ENCODE data around the gene UNC119. TPM values are rescaled to one million over a fixed set of nuclear protein-coding genes. Genes with fewer than 3 reads are reported as not detected.

Gene UNC119
- total RNA-seq, 1 donor from 2014 or later = 47.2 TPM

DNA sequence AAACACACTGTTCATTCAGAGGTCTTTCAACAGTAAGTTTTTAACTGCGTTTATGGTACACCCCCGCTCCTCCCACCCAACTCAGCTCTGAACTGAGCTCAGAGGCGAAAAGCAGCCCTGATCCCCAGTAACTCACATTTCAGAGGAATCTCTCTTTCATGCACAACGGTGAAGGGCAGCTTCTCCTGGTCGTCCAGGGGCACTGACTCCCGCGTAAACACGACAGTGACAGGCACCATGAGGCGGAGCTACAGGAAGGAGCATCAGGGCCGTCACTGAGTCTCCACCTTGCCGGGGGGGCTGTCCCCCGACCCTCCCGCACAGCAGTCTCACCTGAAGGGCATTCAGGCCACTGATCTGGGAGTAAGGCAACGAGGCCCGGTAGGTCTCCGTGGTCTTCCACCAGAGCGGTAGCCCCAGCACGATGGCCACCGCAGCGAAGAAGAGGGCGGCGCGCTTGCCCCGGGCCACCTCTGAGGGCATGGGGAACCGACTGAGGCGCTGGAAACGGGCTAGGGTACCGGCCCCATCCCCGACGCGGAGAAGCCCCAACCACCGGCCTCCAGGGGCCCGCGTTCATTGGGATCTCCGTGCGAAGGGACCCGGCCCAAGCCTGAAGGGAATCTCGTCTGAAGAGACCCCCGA, 18.4 kb upstream of the UNC119 start:
- TF ChIP-seq, protein P1, sequence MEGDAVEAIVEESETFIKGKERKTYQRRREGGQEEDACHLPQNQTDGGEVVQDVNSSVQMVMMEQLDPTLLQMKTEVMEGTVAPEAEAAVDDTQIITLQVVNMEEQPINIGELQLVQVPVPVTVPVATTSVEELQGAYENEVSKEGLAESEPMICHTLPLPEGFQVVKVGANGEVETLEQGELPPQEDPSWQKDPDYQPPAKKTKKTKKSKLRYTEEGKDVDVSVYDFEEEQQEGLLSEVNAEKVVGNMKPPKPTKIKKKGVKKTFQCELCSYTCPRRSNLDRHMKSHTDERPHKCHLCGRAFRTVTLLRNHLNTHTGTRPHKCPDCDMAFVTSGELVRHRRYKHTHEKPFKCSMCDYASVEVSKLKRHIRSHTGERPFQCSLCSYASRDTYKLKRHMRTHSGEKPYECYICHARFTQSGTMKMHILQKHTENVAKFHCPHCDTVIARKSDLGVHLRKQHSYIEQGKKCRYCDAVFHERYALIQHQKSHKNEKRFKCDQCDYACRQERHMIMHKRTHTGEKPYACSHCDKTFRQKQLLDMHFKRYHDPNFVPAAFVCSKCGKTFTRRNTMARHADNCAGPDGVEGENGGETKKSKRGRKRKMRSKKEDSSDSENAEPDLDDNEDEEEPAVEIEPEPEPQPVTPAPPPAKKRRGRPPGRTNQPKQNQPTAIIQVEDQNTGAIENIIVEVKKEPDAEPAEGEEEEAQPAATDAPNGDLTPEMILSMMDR (IDR thresholded peaks at IDR 0.05; ENCODE audit: unreplicated experiment) = no peak
- peaks cover 11% of the 10 kb centered on the region for H3K4me1 Mint-ChIP-seq (ENCODE audit: unreplicated experiment)
- H3K4me3 Mint-ChIP-seq (ENCODE audit: unreplicated experiment) = peak overlapping the region; percentile 99
- H3K27ac Mint-ChIP-seq (ENCODE audit: unreplicated experiment) = peak overlapping the region; percentile 89
- DNase-seq (ENCODE audit: low spot score) = no peak
- peaks cover 5% of the 10 kb centered on the region for H3K27me3 Mint-ChIP-seq (ENCODE audit: unreplicated experiment)
- no peaks in the 10 kb centered on the region for H3K9me3 Mint-ChIP-seq (ENCODE audit: unreplicated experiment)
- H3K36me3 Mint-ChIP-seq (ENCODE audit: low read depth, unreplicated experiment) = peaks cover 12% of the 10 kb centered on the region

DNA sequence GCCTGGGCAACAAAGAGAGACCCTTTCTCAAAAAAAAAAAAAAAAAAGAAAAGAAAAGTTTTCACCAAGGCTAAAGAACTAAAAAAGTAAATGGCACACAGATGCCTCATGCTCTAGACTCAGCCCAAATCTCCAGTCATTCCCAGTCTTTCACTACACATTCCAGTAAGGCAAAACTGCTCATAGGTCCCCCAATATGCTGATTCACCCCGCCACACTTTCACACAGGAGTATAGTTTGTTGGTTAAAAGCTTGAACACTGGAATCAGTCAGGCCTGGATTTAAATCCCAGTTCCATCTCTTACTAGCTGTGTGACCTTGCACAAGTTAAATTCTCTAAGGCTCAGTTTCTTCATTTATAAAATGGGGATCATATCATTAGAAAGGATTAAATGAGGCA, 17.0 kb upstream of the UNC119 start:
- TF ChIP-seq, protein P1 (IDR thresholded peaks at IDR 0.05; ENCODE audit: unreplicated experiment) = no peak
- no peak overlapping the region for H3K27ac Mint-ChIP-seq (ENCODE audit: unreplicated experiment)
- H3K4me3 Mint-ChIP-seq (ENCODE audit: unreplicated experiment) = peak overlapping the region; percentile 60
- H3K4me1 Mint-ChIP-seq (ENCODE audit: unreplicated experiment) = peaks cover 11% of the 10 kb centered on the region
- DNase-seq (ENCODE audit: low spot score) = no peak
- H3K9me3 Mint-ChIP-seq (ENCODE audit: unreplicated experiment) = no peaks in the 10 kb centered on the region
- peaks cover 12% of the 10 kb centered on the region for H3K36me3 Mint-ChIP-seq (ENCODE audit: low read depth, unreplicated experiment)
- H3K27me3 Mint-ChIP-seq (ENCODE audit: unreplicated experiment) = peaks cover 1% of the 10 kb centered on the region

DNA sequence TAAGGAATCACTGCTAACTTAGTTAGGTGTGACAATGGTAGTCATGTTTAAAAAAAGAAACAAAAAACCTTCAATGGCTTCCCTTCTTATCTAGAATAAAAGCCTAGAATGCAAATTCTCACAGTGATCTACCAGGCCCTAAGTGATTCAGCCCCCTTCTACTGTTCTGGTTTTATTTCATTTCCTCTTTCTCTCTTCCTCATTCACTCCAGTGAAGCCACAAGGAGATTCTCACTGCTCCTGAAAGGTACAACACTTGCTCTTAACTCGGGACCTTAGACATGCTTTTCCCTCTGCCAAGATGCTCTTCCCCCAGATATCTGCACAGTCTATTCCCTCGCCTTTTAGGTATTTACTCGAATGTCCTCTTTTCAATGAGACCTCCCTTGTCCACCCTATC, 15.2 kb upstream of the UNC119 start:
- Mint-ChIP-seq H3K9me3 (ENCODE audit: unreplicated experiment) (no peaks in the 10 kb centered on the region), H3K4me1 (ENCODE audit: unreplicated experiment) (peaks cover 11% of the 10 kb centered on the region), H3K27me3 (ENCODE audit: unreplicated experiment) (peaks cover 1% of the 10 kb centered on the region), H3K27ac (ENCODE audit: unreplicated experiment) (no peak overlapping the region), H3K4me3 (ENCODE audit: unreplicated experiment) (no peak overlapping the region), H3K36me3 (ENCODE audit: low read depth, unreplicated experiment) (peaks cover 10% of the 10 kb centered on the region)
- DNase-seq (ENCODE audit: low spot score) = no peak
- TF ChIP-seq, protein P1 (IDR thresholded peaks at IDR 0.05; ENCODE audit: unreplicated experiment) = no peak

DNA sequence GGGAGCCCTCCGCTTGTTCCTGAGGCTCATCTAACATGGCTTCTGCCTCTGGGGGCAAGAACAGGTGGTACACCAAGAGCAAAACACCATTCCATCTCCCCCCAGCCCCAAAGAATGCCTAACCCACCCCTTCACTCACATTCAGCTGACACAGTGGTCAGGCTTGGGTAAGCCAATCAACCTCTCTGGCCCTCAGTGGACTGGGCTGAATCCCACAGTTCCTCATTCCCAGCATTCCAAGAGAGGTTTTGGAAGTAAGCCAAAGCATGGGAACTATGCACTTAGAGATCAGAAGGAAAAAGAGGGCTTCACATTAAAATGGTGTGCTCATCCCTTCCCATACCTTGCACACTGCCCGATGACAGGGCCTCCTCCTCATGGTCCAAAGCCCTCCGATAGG, 11.1 kb upstream of the UNC119 start:
- H3K27ac Mint-ChIP-seq (ENCODE audit: unreplicated experiment) = no peak overlapping the region
- no peak for DNase-seq (ENCODE audit: low spot score)

DNA sequence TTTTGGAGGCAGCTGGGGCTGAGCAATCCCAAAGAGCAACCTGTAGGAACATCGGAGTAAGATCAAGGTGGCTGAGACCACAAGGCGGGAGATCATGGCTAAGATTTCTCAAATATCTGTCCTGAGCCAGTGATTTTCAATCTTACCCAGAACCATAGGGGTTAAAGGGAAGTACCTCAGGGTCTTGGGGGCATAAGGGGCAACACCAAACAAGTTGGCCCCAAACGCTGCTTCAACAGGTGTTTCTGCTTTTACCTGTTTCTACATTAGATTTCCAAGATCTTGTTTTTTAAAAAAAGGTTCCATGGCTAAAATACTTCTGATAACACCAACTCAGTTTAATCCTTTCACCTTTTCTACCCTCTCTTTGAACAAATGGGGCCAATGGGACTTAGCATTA, 2.6 kb upstream of the UNC119 start:
- Mint-ChIP-seq H3K4me3 (ENCODE audit: unreplicated experiment) (peak overlapping the region; percentile 79), H3K27me3 (ENCODE audit: unreplicated experiment) (peaks cover 9% of the 10 kb centered on the region), H3K36me3 (ENCODE audit: low read depth, unreplicated experiment) (peaks cover 52% of the 10 kb centered on the region), H3K4me1 (ENCODE audit: unreplicated experiment) (peaks cover 15% of the 10 kb centered on the region), H3K9me3 (ENCODE audit: unreplicated experiment) (no peaks in the 10 kb centered on the region), H3K27ac (ENCODE audit: unreplicated experiment) (no peak overlapping the region)
- DNase-seq (ENCODE audit: low spot score) = no peak
- TF ChIP-seq, protein P1 (IDR thresholded peaks at IDR 0.05; ENCODE audit: unreplicated experiment) = no peak

More for the DNA sequence above, 11.1 kb upstream of the UNC119 start:
- H3K36me3 Mint-ChIP-seq (ENCODE audit: low read depth, unreplicated experiment) = peaks cover 24% of the 10 kb centered on the region
- H3K9me3 Mint-ChIP-seq (ENCODE audit: unreplicated experiment) = no peaks in the 10 kb centered on the region
- H3K4me1 Mint-ChIP-seq (ENCODE audit: unreplicated experiment) = peaks cover 7% of the 10 kb centered on the region
- no peak overlapping the region for H3K4me3 Mint-ChIP-seq (ENCODE audit: unreplicated experiment)
- H3K27me3 Mint-ChIP-seq (ENCODE audit: unreplicated experiment) = peaks cover 4% of the 10 kb centered on the region
- TF ChIP-seq, protein P1 (IDR thresholded peaks at IDR 0.05; ENCODE audit: unreplicated experiment) = no peak

All from endothelial cell (in vitro differentiated cells).